Right lobe of liver (tissue), 4 donors: Measurements from ENCODE around the gene TLL1.

Experiments used
- CTCF ChIP-seq, 4 donors: fragments of 200-600 bp in 3 of 4; fragments of 450-650 bp in 1 of 4; IDR thresholded peaks; one replicate each; pipeline versions ENCODE4 v1.5.1 to v1.8.0; 2016 to 2022; ENCODE audit warnings: antibody characterized with exemption in 4 of 4, mild to moderate bottlenecking in 2 of 4
- POLR2A ChIP-seq: fragments of 450-650 bp; IDR thresholded peaks from one replicate; pipeline ENCODE4 v1.6.1; 2017; ENCODE audit warnings: antibody characterized with exemption, mild to moderate bottlenecking
- donor health status: DM: no; HTN: no; CAD: no.
- donor health status: DM: no; HTN: no; CAD: no.
- donor health status: DM: no; HTN: yes; CAD: no.

GRCh38 chr4:165992283-165992682, 119.2 kb downstream of the TLL1 start:
- no peak for TF ChIP-seq POLR2A
- no peak for TF ChIP-seq CTCF (IDR thresholded peaks at IDR 0.05)
